ENCODE data around the gene ARPC5. TPM values are rescaled to one million over a fixed set of nuclear protein-coding genes. Genes with fewer than 3 reads are reported as not detected.

Gene ARPC5
- total and polyA plus RNA-seq, 2 of the 8 experiments (the other 6 are each of a cell fraction or from before 2014, with no cell fraction given): 24.0 to 60.8 TPM

GRCh38 chr1:183619781-183620180 is 15.8 kb downstream of the ARPC5 start (continued):
- TF ChIP-seq CHD7 (IDR thresholded peaks at IDR 0.05; ENCODE audit: insufficient replicate concordance, low read length): no peak
- TF ChIP-seq JUN (IDR thresholded peaks at IDR 0.05; ENCODE audit: low read depth, low read length): no peak
- no peak for TF ChIP-seq SAP30 (IDR thresholded peaks at IDR 0.05; ENCODE audit: insufficient read depth, insufficient replicate concordance, low read length)
- TF ChIP-seq BACH1 (IDR thresholded peaks at IDR 0.05; ENCODE audit: low read length): no peak
- TF ChIP-seq JUND (IDR thresholded peaks at IDR 0.05; ENCODE audit: low read length): no peak
- no peak for TF ChIP-seq RBBP5 (IDR thresholded peaks at IDR 0.05; ENCODE audit: borderline replicate concordance, low read depth, low read length)
